ENCODE data around the gene POLR3A. TPM values are rescaled to one million over a fixed set of nuclear protein-coding genes. Genes with fewer than 3 reads are reported as not detected.

Gene POLR3A
- total and polyA plus RNA-seq, 4 experiments from 2014 or later, result 4.5 to 17.6 (median 13.3) TPM

- peak overlapping the region in 7 of 8 donors; percentile 62 to 97 (median 94) for H3K4me3 Mint-ChIP-seq
- H3K9me3 Mint-ChIP-seq, result no peaks in the 10 kb centered on the region
- peaks cover 39 to 67% (median 53%) of the 10 kb centered on the region in 4 donors for H3K4me1 Mint-ChIP-seq
- peaks cover 55% of the 10 kb centered on the region for H3K4me1 ChIP-seq (ENCODE audit: insufficient read depth, low read length)
- DNase-seq, result no peak
- CTCF ChIA-PET (ENCODE audit: partially characterized antibody), result interaction anchor here (3.3 kb wide), 1 partner anchor 12 kb away, joined by 49 read pairs; no protein-coding TSS in a partner anchor
- H3K9me3 ChIP-seq (ENCODE audit: control insufficient read depth in 1 of 2, low read length in 2 of 2), result no peaks in the 10 kb centered on the region
- no peak overlapping the region for H3K4me3 ChIP-seq (ENCODE audit: low read length in 2 of 2)
- H3K36me3 Mint-ChIP-seq, result peaks cover 38 to 55% of the 10 kb centered on the region in 2 donors
- intact Hi-C loops (cut with micrococcal nuclease), result loop anchor here (10.0 kb wide), 2 partner anchors 1289 to 1409 kb away; partner anchors contain the start of gene ZCCHC24
- peak overlapping the region; percentile 55 for H3K27ac ChIP-seq (ENCODE audit: low read depth, low read length)
- POLR2A ChIA-PET (ENCODE audit: partially characterized antibody), result no interaction called here
- H3K36me3 ChIP-seq (ENCODE audit: insufficient read depth, low read length), result peaks cover 51% of the 10 kb centered on the region
- H3K27me3 Mint-ChIP-seq, result no peaks in the 10 kb centered on the region
- no peaks in the 10 kb centered on the region for H3K27me3 ChIP-seq (ENCODE audit: insufficient read depth, low read length)
- H3K27ac Mint-ChIP-seq, result peak overlapping the region; percentile 61 to 96 (median 88)
Observed at GRCh38 chr10:78035437-78035836, 6.1 kb upstream of the POLR3A start.

GRCh38 chr10:78035025-78035424, 5.7 kb upstream of the POLR3A start:
- Mint-ChIP-seq H3K4me1 (peaks cover 41 to 69% (median 54%) of the 10 kb centered on the region in 4 donors), H3K4me3 (peak overlapping the region; percentile 93 to 97 (median 94)), H3K27me3 (no peaks in the 10 kb centered on the region), H3K36me3 (peaks cover 38 to 51% of the 10 kb centered on the region in 2 donors), H3K27ac (peak overlapping the region; percentile 87 to 97 (median 94)), H3K9me3 (no peaks in the 10 kb centered on the region)
- ChIA-PET POLR2A (ENCODE audit: partially characterized antibody) (no interaction called here), CTCF (ENCODE audit: partially characterized antibody) (no interaction called here)
- H3K4me1 ChIP-seq (ENCODE audit: insufficient read depth, low read length), result peaks cover 57% of the 10 kb centered on the region
- intact Hi-C loops (cut with micrococcal nuclease), result loop anchor here (10.0 kb wide), 2 partner anchors 1290 to 1410 kb away; partner anchors contain the start of gene ZCCHC24
- peak overlapping the region; percentile 55 for H3K27ac ChIP-seq (ENCODE audit: low read depth, low read length)
- peaks cover 48% of the 10 kb centered on the region for H3K36me3 ChIP-seq (ENCODE audit: insufficient read depth, low read length)
- H3K9me3 ChIP-seq (ENCODE audit: control insufficient read depth in 1 of 2, low read length in 2 of 2), result no peaks in the 10 kb centered on the region
- no peaks in the 10 kb centered on the region for H3K27me3 ChIP-seq (ENCODE audit: insufficient read depth, low read length)
- no peak for DNase-seq
- H3K4me3 ChIP-seq (ENCODE audit: low read length in 2 of 2), result peak overlapping the region; percentile 39 to 97

GRCh38 chr10:78033637-78034470, 4.5 kb upstream of the POLR3A start, which contains the start of gene RPS24:
TSS of gene RPS24 (plus strand) at chr10:78033863. CDS start at chr10:78033902, 39 bp downstream.
- Mint-ChIP-seq H3K4me1 (peaks cover 42 to 69% (median 55%) of the 10 kb centered on the region in 4 donors), H3K27me3 (no peaks in the 10 kb centered on the region), H3K27ac (peak within 1 kb of the TSS; percentile 87 to 97 (median 94)), H3K4me3 (peak within 1 kb of the TSS; percentile 93 to 97 (median 94)), H3K36me3 (peaks cover 28 to 50% of the 10 kb centered on the region in 2 donors), H3K9me3 (peaks cover 0 to 4% (median 0%) of the 10 kb centered on the region in 8 donors)
- H3K36me3 ChIP-seq (ENCODE audit: insufficient read depth, low read length), result peaks cover 36% of the 10 kb centered on the region
- CTCF ChIA-PET (ENCODE audit: partially characterized antibody), result interaction anchor here (1.0 to 1.5 kb wide), 4 partner anchors 10 to 1164 kb away, joined by 3 to 7 read pairs (median 4); no protein-coding TSS in a partner anchor
- POLR2A ChIA-PET (ENCODE audit: partially characterized antibody), result interaction anchor here (0.6 to 1.5 kb wide), 6 partner anchors 9 to 1034 kb away, joined by 3 to 16 read pairs (median 4); no protein-coding TSS in a partner anchor
- intact Hi-C loops (cut with micrococcal nuclease), result loop anchor here (1.0 to 10.0 kb wide), 5 partner anchors 197 to 1411 kb away; partner anchors contain the start of genes ZCCHC24 and ZMIZ1
- H3K4me1 ChIP-seq (ENCODE audit: insufficient read depth, low read length), result peaks cover 53% of the 10 kb centered on the region
- H3K9me3 ChIP-seq (ENCODE audit: control insufficient read depth in 1 of 2, low read length in 2 of 2), result no peaks in the 10 kb centered on the region
- H3K4me3 ChIP-seq (ENCODE audit: low read length in 2 of 2), result peak within 1 kb of the TSS; percentile 39 to 97
- H3K27ac ChIP-seq (ENCODE audit: low read depth, low read length), result peak within 1 kb of the TSS; percentile 55
- H3K27me3 ChIP-seq (ENCODE audit: insufficient read depth, low read length), result no peaks in the 10 kb centered on the region
- peak; percentile 94 to 97 (median 96) for DNase-seq

GRCh38 chr10:78033387-78033636, 4.0 kb upstream of the POLR3A start:
- Mint-ChIP-seq H3K36me3 (peaks cover 25 to 47% of the 10 kb centered on the region in 2 donors), H3K27ac (peak overlapping the region in 6 of 7 donors; percentile 15 to 97 (median 84)), H3K4me3 (peak overlapping the region; percentile 93 to 97 (median 94)), H3K4me1 (peaks cover 42 to 72% (median 56%) of the 10 kb centered on the region in 4 donors), H3K27me3 (no peaks in the 10 kb centered on the region), H3K9me3 (peaks cover 0 to 4% (median 0%) of the 10 kb centered on the region in 8 donors)
- Histone ChIP-seq H3K4me1 (ENCODE audit: insufficient read depth, low read length) (peaks cover 54% of the 10 kb centered on the region), H3K4me3 (ENCODE audit: low read length in 2 of 2) (peak overlapping the region; percentile 0 to 97), H3K27me3 (ENCODE audit: insufficient read depth, low read length) (no peaks in the 10 kb centered on the region), H3K27ac (ENCODE audit: low read depth, low read length) (peak overlapping the region; percentile 33), H3K9me3 (ENCODE audit: control insufficient read depth in 1 of 2, low read length in 2 of 2) (no peaks in the 10 kb centered on the region), H3K36me3 (ENCODE audit: insufficient read depth, low read length) (peaks cover 31% of the 10 kb centered on the region)
- no peak for DNase-seq
- CTCF ChIA-PET (ENCODE audit: partially characterized antibody), result interaction anchor here (1.4 to 1.5 kb wide), 3 partner anchors 10 to 1164 kb away, joined by 3 to 7 read pairs (median 3); no protein-coding TSS in a partner anchor
- POLR2A ChIA-PET (ENCODE audit: partially characterized antibody), result interaction anchor here (1.0 to 1.5 kb wide), 3 partner anchors 10 to 1035 kb away, joined by 3 to 16 read pairs (median 3); no protein-coding TSS in a partner anchor
- intact Hi-C loops (cut with micrococcal nuclease), result loop anchor here (1.0 to 10.0 kb wide), 5 partner anchors 196 to 1411 kb away; partner anchors contain the start of genes ZCCHC24 and ZMIZ1

- Histone ChIP-seq H3K4me1 (ENCODE audit: insufficient read depth, low read length) (peaks cover 27% of the 10 kb centered on the region), H3K4me3 (ENCODE audit: low read length in 2 of 2) (peak overlapping the region; percentile 80 to 98), H3K9me3 (ENCODE audit: control insufficient read depth in 1 of 2, low read length in 2 of 2) (no peaks in the 10 kb centered on the region), H3K27me3 (ENCODE audit: insufficient read depth, low read length) (no peaks in the 10 kb centered on the region), H3K27ac (ENCODE audit: low read depth, low read length) (peak overlapping the region; percentile 71), H3K36me3 (ENCODE audit: insufficient read depth, low read length) (peaks cover 24% of the 10 kb centered on the region)
- Mint-ChIP-seq H3K27me3 (no peaks in the 10 kb centered on the region), H3K36me3 (peaks cover 27 to 45% of the 10 kb centered on the region in 2 donors), H3K4me1 (peaks cover 27 to 43% (median 34%) of the 10 kb centered on the region in 4 donors), H3K27ac (peak overlapping the region; percentile 92 to 98 (median 96)), H3K4me3 (peak overlapping the region; percentile 98 to 99 (median 99)), H3K9me3 (peaks cover 0 to 4% (median 0%) of the 10 kb centered on the region in 8 donors)
- CTCF ChIA-PET (ENCODE audit: partially characterized antibody), result interaction anchor here (0.8 to 2.7 kb wide), 2 partner anchors 12 to 18 kb away, joined by 3 to 14 read pairs; no protein-coding TSS in a partner anchor
- peak in 4 of 5 donors; percentile 18 to 58 (median 26) for DNase-seq
- POLR2A ChIA-PET (ENCODE audit: partially characterized antibody), result no interaction called here
- intact Hi-C loops (cut with micrococcal nuclease), result loop anchor here (1.0 kb wide), 2 partner anchors 275 to 1167 kb away; no protein-coding TSS in a partner anchor
Observed at GRCh38 chr10:78028438-78029268, 662 bp downstream of the POLR3A start.

- intact Hi-C loops (cut with micrococcal nuclease), result no loop called here
- Histone ChIP-seq H3K9me3 (ENCODE audit: control insufficient read depth in 1 of 2, low read length in 2 of 2) (no peaks in the 10 kb centered on the region), H3K27ac (ENCODE audit: low read depth, low read length) (no peak overlapping the region), H3K36me3 (ENCODE audit: insufficient read depth, low read length) (peaks cover 48% of the 10 kb centered on the region), H3K4me1 (ENCODE audit: insufficient read depth, low read length) (peaks cover 27% of the 10 kb centered on the region), H3K27me3 (ENCODE audit: insufficient read depth, low read length) (no peaks in the 10 kb centered on the region), H3K4me3 (ENCODE audit: low read length in 2 of 2) (no peak overlapping the region)
- Mint-ChIP-seq H3K4me3 (peak overlapping the region in 2 of 8 donors; percentile 43), H3K27me3 (no peaks in the 10 kb centered on the region), H3K9me3 (peaks cover 0 to 4% (median 0%) of the 10 kb centered on the region in 8 donors), H3K27ac (peak overlapping the region in 1 of 7 donors; percentile 22), H3K4me1 (peaks cover 24 to 37% (median 31%) of the 10 kb centered on the region in 4 donors), H3K36me3 (peaks cover 46 to 69% of the 10 kb centered on the region in 2 donors)
- POLR2A ChIA-PET (ENCODE audit: partially characterized antibody), result no interaction called here
- CTCF ChIA-PET (ENCODE audit: partially characterized antibody), result no interaction called here
- DNase-seq, result no peak
Observed at GRCh38 chr10:78025685-78026364, 3.5 kb downstream of the POLR3A start.

Measured in CD4-positive, alpha-beta memory T cell (primary cell).